ENCODE measurements around the gene LGR4.

Gene LGR4

DNA sequence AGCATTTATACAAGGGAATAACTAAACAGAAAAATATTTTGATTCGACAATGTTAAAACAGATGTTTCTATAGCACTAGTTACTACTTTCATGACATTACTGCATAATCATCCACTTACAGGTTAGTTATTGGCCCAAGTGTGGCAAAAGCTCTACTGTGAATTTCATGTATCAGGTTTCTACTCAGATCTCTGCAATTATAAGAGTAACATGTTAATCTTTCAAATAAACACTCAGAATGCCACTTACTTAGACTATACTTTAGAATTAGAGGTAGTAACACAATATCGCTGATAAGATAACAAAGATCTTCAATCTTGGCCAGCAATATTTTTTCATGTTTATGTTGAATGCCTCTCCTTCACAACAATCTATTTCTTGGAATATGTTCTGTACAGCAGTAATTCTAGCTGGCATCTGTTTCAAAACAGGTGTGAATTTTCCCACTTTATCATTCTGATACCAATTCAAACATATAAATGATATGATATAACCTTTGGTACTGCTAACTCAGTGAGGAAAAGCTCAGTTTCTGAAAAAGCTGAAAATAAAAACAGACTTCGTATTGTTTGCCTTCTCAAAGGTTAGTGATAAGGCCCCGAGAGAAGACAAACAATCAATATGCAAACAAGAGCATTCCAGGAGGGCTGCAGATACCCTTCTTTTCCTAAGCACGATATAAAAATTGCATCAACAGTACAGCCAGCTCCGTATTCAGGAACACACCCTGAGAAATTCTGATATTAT, 98.6 kb downstream of the LGR4 start:
- no peak for DNase-seq (ENCODE audit: low read depth)
- TF ChIP-seq, protein P1, sequence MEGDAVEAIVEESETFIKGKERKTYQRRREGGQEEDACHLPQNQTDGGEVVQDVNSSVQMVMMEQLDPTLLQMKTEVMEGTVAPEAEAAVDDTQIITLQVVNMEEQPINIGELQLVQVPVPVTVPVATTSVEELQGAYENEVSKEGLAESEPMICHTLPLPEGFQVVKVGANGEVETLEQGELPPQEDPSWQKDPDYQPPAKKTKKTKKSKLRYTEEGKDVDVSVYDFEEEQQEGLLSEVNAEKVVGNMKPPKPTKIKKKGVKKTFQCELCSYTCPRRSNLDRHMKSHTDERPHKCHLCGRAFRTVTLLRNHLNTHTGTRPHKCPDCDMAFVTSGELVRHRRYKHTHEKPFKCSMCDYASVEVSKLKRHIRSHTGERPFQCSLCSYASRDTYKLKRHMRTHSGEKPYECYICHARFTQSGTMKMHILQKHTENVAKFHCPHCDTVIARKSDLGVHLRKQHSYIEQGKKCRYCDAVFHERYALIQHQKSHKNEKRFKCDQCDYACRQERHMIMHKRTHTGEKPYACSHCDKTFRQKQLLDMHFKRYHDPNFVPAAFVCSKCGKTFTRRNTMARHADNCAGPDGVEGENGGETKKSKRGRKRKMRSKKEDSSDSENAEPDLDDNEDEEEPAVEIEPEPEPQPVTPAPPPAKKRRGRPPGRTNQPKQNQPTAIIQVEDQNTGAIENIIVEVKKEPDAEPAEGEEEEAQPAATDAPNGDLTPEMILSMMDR (IDR thresholded peaks at IDR 0.05; ENCODE audit: insufficient read depth, low read depth, low read length, missing control alignments) = no peak
- no peak overlapping the region for H3K4me3 ChIP-seq (ENCODE audit: low read length)

DNA sequence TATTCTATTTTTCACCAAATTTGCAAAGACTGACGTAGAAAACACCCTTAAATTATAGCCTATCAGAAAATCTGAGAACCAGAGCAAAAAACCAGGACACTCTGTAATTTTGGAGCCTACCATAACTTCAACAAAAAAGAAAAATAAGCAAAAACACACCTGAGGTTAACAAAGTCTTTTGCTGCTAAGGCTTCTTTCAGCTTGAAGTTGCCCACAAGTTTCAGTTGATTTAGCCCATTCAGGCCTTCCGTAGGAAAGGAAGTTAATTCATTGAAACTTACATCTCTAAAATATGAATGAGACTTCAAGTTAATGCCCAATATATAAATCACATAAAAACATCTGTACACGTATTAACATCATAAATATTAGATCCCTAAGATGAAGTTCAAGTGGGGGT, 99.2 kb downstream of the LGR4 start:
- TF ChIP-seq, protein P1 (IDR thresholded peaks at IDR 0.05; ENCODE audit: insufficient read depth, low read depth, low read length, missing control alignments) = no peak
- no peak for DNase-seq (ENCODE audit: low read depth)
- no peak overlapping the region for H3K4me3 ChIP-seq (ENCODE audit: low read length)

DNA sequence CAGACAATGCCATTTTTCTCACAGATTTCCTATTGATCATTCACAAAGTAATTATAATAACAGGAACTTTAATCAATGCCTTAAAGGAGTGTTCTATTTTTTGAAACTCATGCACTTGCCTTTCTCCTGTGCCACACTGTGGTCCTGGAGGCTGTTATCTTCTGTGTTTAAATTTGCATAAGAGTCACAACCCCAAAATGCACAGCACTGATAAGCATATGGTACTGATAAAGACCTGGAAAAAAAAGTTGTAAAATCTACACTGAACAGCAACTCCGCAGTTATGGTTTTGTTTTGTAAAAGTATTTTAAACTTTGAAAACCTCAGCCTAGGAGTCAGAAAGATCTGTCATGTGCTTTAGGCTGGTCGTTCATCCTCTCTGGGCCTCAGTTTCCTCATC, 100.4 kb downstream of the LGR4 start:
- no peak for DNase-seq (ENCODE audit: low read depth)
- no peak overlapping the region for H3K4me3 ChIP-seq (ENCODE audit: low read length)
- TF ChIP-seq, protein P1 (IDR thresholded peaks at IDR 0.05; ENCODE audit: insufficient read depth, low read depth, low read length, missing control alignments) = no peak

DNA sequence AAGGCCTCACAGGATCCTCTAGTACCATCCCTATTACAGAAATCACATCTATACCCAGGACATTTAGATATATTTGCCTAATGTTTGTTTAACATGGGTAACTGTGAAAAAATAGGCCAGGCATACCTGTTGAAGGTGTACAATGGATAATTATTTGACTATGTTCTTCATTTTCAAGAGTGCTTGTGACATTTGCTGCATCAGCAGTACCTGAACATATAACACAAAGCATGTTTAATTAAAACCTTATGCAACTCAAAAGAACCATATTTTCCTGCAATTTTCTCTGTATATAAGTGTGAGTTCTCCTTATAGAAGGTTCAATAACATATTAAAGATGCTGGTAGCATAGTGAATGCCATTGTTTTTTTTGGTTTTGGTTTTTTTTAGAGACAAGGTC, 101.1 kb downstream of the LGR4 start:
- TF ChIP-seq, protein P1 (IDR thresholded peaks at IDR 0.05; ENCODE audit: insufficient read depth, low read depth, low read length, missing control alignments) = no peak
- DNase-seq (ENCODE audit: low read depth) = no peak
- H3K4me3 ChIP-seq (ENCODE audit: low read length) = no peak overlapping the region

DNA sequence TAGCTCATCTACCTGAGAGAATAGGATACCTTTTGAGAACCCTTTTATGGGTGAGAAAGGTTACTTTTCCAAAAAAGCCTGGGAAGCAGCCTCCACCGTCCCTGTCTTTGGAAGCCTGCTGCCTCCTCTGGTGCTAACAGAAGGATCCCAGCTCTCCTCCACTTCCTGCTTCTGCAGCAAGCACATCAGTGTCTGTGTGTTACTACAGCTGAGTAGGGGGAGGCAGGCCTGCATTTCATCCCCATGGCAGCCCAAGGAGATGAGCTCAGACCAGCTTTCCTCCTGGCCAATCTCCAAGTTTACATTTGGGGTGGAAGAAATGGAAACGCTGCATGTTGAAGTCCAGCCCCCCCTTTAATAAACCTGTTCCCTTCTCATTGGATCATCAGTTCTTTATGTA, 102.2 kb downstream of the LGR4 start:
- TF ChIP-seq, protein P1 (IDR thresholded peaks at IDR 0.05; ENCODE audit: insufficient read depth, low read depth, low read length, missing control alignments) = no peak

DNA sequence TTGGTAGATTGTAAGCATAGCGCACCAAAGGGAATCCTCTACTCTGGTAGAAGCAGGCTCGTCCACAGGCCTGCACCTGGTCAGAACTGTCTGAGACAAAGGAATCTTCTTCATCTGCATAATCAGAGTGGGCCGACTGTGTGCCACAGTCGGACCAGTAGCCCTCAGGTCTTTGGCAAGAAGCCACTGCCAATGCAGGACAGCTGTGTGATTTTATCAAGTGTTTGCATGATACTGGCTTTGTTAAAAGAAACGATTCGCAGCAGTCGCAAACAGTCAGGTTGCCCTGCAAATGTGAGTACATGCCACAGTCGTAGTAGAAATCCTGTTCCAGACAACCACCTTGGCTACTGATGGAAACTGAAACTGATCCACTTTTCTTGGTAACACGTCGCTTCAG, 104.7 kb downstream of the LGR4 start:
- TF ChIP-seq, protein P1 (IDR thresholded peaks at IDR 0.05; ENCODE audit: insufficient read depth, low read depth, low read length, missing control alignments) = no peak
- DNase-seq (ENCODE audit: low read depth) = no peak
- H3K4me3 ChIP-seq (ENCODE audit: low read length) = no peak overlapping the region

More for the DNA sequence above, 102.2 kb downstream of the LGR4 start:
- H3K4me3 ChIP-seq (ENCODE audit: low read length) = no peak overlapping the region
- no peak for DNase-seq (ENCODE audit: low read depth)

DNA sequence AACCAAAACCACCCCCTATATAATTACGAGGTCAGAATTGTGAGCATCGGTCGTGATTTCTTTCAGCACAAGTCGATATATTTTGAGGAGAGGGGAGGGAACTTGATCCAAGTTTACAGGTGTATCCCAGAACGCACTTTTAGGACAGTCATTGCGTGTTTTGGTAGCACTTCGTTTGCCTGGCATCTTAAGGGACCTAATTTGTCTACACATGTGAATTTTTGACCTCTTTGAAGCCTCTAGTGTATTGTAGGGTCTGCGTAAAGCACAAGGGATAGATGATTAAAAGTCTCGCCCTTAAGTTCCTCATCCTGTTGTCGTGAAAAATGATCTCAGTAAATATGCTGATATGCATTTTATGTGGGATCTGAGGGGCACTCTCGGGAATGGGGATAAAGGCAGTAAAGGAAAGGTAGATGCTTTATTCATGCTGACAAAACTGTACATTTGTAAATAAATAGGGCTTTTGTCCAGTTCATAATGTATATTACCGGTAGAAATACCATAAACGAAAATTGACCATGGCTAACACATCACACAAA, 108.9 kb downstream of the LGR4 start:
- peak overlapping the region; percentile 71 for H3K4me3 ChIP-seq (ENCODE audit: low read length)
- TF ChIP-seq, protein P1 (IDR thresholded peaks at IDR 0.05; ENCODE audit: insufficient read depth, low read depth, low read length, missing control alignments) = no peak
- DNase-seq (ENCODE audit: low read depth) = peak; percentile 5

Data from epithelial cell of esophagus (primary cell).